Upper lobe of right lung (tissue), 1 donor: ENCODE results near the gene SLC17A8. TPM values are rescaled to one million over a fixed set of nuclear protein-coding genes. Genes with fewer than 3 reads are reported as not detected.

Experiments used
- ATAC-seq: fragments of 200-7000 bp; cut with Tn5 transposase; one replicate; pipeline ENCODE4 v1.9.1; 2020; ENCODE audit warnings: mild to moderate bottlenecking, moderate library complexity
- DNase-seq: peaks from one replicate; pipeline ENCODE4 v3.0.0-alpha.2; 2020
- H3K27ac ChIP-seq: fragments of 200-600 bp; one replicate; pipeline ENCODE4 v1.8.0; 2022
- H3K27me3 ChIP-seq: fragments of 200-600 bp; one replicate; pipeline ENCODE4 v1.8.0; 2022; ENCODE audit warnings: mild to moderate bottlenecking
- H3K36me3 ChIP-seq: fragments of 200-600 bp; one replicate; pipeline ENCODE4 v1.8.0; 2022
- H3K4me1 ChIP-seq: fragments of 200-600 bp; one replicate; pipeline ENCODE4 v1.8.0; 2022
- H3K4me3 ChIP-seq: fragments of 200-600 bp; one replicate; pipeline ENCODE4 v1.8.0; 2022; ENCODE audit warnings: mild to moderate bottlenecking
- H3K9me3 ChIP-seq: fragments of 200-600 bp; one replicate; pipeline ENCODE4 v1.8.0; 2022
- CTCF ChIP-seq: fragments of 200-600 bp; IDR thresholded peaks from one replicate; pipeline ENCODE4 v1.8.0; 2022; ENCODE audit warnings: antibody characterized with exemption
- intact Hi-C: fragments of 100-400 bp; cut with DNase I; formaldehyde crosslinking; loops from one replicate; pipeline ENCODE4 v1.11.0; 2022
- total RNA-seq: library from RNA; stranded (reverse); fragmentation: NEBNext Ultra II Directional; extraction: Animal tissue kit (Norgen Biotek cat#: 25700); gene quantifications from one replicate; pipeline ENCODE4 v1.2.1, GENCODE V29; 2021
- donor health status: DM: no; HTN: yes; CAD: no; lungs with severe emphysema.

SLC17A8 gene
- total RNA-seq, 1 donor from 2014 or later, result 0.14 TPM

- TF ChIP-seq CTCF, result no peak
- no peak for ATAC-seq
- intact Hi-C loops, result no loop called here
Measured at GRCh38 chr12:100443434-100443833, 86.6 kb downstream of the SLC17A8 start.

GRCh38 chr12:100445081-100445481 lies 88.2 kb downstream of the SLC17A8 start:
- intact Hi-C loops, result no loop called here
- Histone ChIP-seq H3K27me3 (peaks cover 5% of the 10 kb centered on the region), H3K4me3 (no peak overlapping the region)

More at GRCh38 chr12:100443434-100443833, 86.6 kb downstream of the SLC17A8 start:
- Histone ChIP-seq H3K27me3 (peaks cover 4% of the 10 kb centered on the region), H3K4me1 (no peaks in the 10 kb centered on the region), H3K9me3 (no peaks in the 10 kb centered on the region), H3K36me3 (no peaks in the 10 kb centered on the region), H3K27ac (no peak overlapping the region), H3K4me3 (no peak overlapping the region)
- DNase-seq, result no peak

GRCh38 chr12:100447381-100447780 lies 90.5 kb downstream of the SLC17A8 start:
- DNase-seq, result no peak
- no peaks in the 10 kb centered on the region for H3K36me3 ChIP-seq

More at GRCh38 chr12:100445081-100445481, 88.2 kb downstream of the SLC17A8 start:
- H3K9me3 ChIP-seq, result no peaks in the 10 kb centered on the region
- H3K27ac ChIP-seq, result no peak overlapping the region
- H3K4me1 ChIP-seq, result no peaks in the 10 kb centered on the region
- TF ChIP-seq CTCF, result no peak
- DNase-seq (no peak), ATAC-seq (no peak)
- H3K36me3 ChIP-seq, result no peaks in the 10 kb centered on the region

GRCh38 chr12:100448656-100449055 lies 91.8 kb downstream of the SLC17A8 start:
- Histone ChIP-seq H3K36me3 (no peaks in the 10 kb centered on the region), H3K9me3 (no peaks in the 10 kb centered on the region), H3K4me3 (no peak overlapping the region), H3K27me3 (peaks cover 12% of the 10 kb centered on the region), H3K27ac (no peak overlapping the region), H3K4me1 (no peaks in the 10 kb centered on the region)
- TF ChIP-seq CTCF, result no peak
- ATAC-seq (no peak), DNase-seq (no peak)
- intact Hi-C loops, result no loop called here

More at GRCh38 chr12:100447381-100447780, 90.5 kb downstream of the SLC17A8 start:
- intact Hi-C loops, result no loop called here
- no peak for ATAC-seq
- no peak overlapping the region for H3K27ac ChIP-seq
- TF ChIP-seq CTCF, result no peak
- no peak overlapping the region for H3K4me3 ChIP-seq
- H3K27me3 ChIP-seq, result peaks cover 12% of the 10 kb centered on the region
- H3K4me1 ChIP-seq, result no peaks in the 10 kb centered on the region
- no peaks in the 10 kb centered on the region for H3K9me3 ChIP-seq

- Histone ChIP-seq H3K4me3 (no peak overlapping the region), H3K27ac (no peak overlapping the region), H3K36me3 (no peaks in the 10 kb centered on the region), H3K27me3 (peaks cover 12% of the 10 kb centered on the region), H3K4me1 (no peaks in the 10 kb centered on the region), H3K9me3 (no peaks in the 10 kb centered on the region)
- intact Hi-C loops, result no loop called here
- ATAC-seq (no peak), DNase-seq (no peak)
- TF ChIP-seq CTCF, result no peak
Measured at GRCh38 chr12:100450735-100451134, 93.9 kb downstream of the SLC17A8 start.

- Histone ChIP-seq H3K27ac (no peak overlapping the region), H3K9me3 (no peaks in the 10 kb centered on the region), H3K36me3 (no peaks in the 10 kb centered on the region), H3K27me3 (peaks cover 8% of the 10 kb centered on the region), H3K4me1 (no peaks in the 10 kb centered on the region), H3K4me3 (no peak overlapping the region)
- intact Hi-C loops, result no loop called here
- DNase-seq (no peak), ATAC-seq (no peak)
- TF ChIP-seq CTCF, result no peak
Measured at GRCh38 chr12:100453951-100454350, 97.1 kb downstream of the SLC17A8 start.
